ENCODE data around the gene CCDC88C. TPM values are rescaled to one million over a fixed set of nuclear protein-coding genes. Genes with fewer than 3 reads are reported as not detected.

Gene CCDC88C
- total RNA-seq, 2 experiments from 2014 or later: 60.7 to 66.0 TPM

DNA sequence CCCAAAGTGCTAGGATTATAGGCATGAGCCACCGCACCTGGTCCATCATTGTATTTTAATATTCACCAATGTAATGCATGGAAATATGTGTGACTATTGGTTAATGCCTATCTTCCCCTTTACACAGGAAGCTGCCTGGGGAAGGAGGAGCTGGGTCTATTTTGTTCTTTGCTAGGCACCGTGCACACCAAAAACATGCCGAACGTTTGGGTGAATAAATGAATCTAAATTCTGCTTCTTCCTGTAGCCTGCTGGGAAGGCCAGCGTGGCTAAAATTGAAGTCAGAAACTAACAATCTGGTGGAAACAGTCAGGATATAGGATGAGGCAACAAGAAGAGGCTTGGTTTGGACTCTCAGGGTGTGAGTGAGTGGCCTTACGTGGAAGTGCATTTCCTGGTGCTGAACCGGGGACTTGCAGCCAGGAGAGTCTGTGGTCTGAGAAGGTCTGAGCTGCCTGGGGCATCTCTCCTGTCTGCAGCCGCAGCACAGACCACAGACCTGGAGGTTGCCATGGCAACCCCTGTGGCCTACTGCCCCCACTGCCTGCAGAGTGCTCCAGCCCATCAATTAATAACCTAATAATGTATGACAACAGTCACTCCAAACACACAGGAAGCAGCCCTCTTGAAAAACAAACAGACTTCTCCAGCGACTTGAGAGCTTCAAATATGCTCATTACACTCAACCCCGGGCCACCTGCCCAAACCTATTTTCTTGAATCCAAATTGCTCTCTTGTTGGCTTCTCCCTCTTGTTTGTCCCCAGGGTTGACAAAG, 167.6 kb downstream of the CCDC88C start:
- POLR2A ChIA-PET: interaction anchor here (0.6 to 2.6 kb wide), 5 partner anchors 9 to 141 kb away, joined by 3 to 15 read pairs (median 5); no protein-coding TSS in a partner anchor

GRCh38 chr14:91246051-91246852, 171.4 kb downstream of the CCDC88C start:
- CTCF ChIA-PET: interaction anchor here (1.0 to 9.8 kb wide), 2 partner anchors 10 to 18 kb away, joined by 3 to 91 read pairs; no protein-coding TSS in a partner anchor
- POLR2A ChIA-PET: interaction anchor here (0.6 to 6.9 kb wide), 4 partner anchors 13 to 242 kb away, joined by 3 to 109 read pairs (median 4); no protein-coding TSS in a partner anchor

More for the DNA sequence above, 167.6 kb downstream of the CCDC88C start:
- CTCF ChIA-PET: interaction anchor here (0.8 to 9.8 kb wide), 6 partner anchors 8 to 347 kb away, joined by 3 to 91 read pairs (median 4); no protein-coding TSS in a partner anchor

- ChIA-PET CTCF (interaction anchor here (1.1 to 9.8 kb wide), 2 partner anchors 18 to 68 kb away, joined by 3 to 91 read pairs; no protein-coding TSS in a partner anchor), POLR2A (interaction anchor here (0.7 to 6.9 kb wide), 3 partner anchors 7 to 23 kb away, joined by 4 to 109 read pairs (median 23); no protein-coding TSS in a partner anchor)
Observed at GRCh38 chr14:91245616-91246015, 172.0 kb downstream of the CCDC88C start.

DNA sequence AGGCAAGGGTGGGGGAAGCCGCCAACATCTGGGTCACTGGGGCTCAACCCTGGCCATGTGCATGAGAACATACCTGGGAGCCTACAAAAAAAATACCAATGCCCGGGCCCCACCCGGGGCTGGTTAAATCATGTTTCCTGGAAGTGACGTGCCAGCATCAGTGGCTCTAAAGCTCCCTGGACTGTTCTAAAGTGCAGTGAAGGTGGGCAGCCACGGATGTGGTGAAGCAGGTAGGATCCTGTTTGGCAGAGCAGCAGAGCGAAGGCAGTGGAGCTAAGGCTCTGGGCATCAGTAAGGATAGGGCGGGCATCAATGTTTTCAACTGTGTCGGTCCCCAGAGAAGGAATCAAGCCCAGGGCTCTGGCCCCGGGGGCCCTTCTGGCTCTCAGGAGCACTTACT, 172.6 kb downstream of the CCDC88C start:
- ChIA-PET CTCF (interaction anchor here (1.1 to 9.8 kb wide), 3 partner anchors 11 to 67 kb away, joined by 3 to 91 read pairs (median 3); no protein-coding TSS in a partner anchor), POLR2A (interaction anchor here (2.3 to 6.9 kb wide), 3 partner anchors 8 to 19 kb away, joined by 14 to 109 read pairs (median 23); no protein-coding TSS in a partner anchor)

DNA sequence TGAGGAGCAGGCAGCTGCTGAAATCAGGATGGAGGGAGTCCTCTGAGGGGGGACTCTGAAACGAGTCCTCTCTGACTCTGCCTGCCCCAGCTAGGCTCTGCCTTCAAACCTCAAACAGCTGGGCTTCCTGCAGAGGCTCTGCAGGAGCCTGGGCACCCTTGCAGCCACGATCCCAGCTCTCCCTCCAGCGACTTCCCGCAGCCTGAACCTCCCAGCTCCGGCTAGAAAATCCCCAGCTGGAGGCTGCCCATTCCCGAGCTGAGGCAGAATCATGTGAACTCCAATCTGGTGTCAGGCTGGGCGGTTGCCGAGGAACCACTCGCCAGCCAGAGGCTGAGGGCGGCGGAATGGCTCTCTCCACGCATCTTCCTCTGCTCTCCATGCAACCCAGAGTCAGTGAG, 173.1 kb downstream of the CCDC88C start, which contains the start of gene GPR68:
TSS of gene GPR68 (minus strand) at position 204 of the 401 bp plus-strand sequence. CDS start 9,654 bp downstream, outside the sequence.
- POLR2A ChIA-PET: interaction anchor here (0.6 to 6.9 kb wide), 5 partner anchors 8 to 332 kb away, joined by 3 to 109 read pairs (median 17); no protein-coding TSS in a partner anchor
- CTCF ChIA-PET: interaction anchor here (0.7 to 9.8 kb wide), 5 partner anchors 8 to 67 kb away, joined by 3 to 91 read pairs (median 3); no protein-coding TSS in a partner anchor

DNA sequence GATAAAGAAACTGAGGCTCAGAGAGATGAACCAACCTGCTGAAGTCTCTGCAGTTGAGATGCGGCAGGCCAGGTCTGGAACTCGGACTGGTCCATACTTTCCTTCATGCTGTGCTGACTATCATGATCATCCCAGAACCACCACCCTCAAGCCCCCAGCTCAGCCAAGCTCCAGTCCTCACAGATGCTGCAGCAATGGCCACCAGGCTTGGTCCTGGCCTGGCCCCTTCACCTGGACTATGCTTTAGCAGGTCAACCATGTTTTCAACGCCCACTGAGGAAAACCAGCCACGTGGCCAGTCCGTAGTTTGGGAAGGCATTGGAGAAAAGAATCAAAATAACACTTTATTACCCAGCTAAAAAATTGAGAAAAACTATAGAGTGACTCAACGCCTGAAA, 174.5 kb downstream of the CCDC88C start:
- CTCF ChIA-PET: interaction anchor here (0.7 to 9.8 kb wide), 5 partner anchors 9 to 70 kb away, joined by 3 to 91 read pairs (median 6); no protein-coding TSS in a partner anchor
- POLR2A ChIA-PET: interaction anchor here (1.0 to 6.9 kb wide), 4 partner anchors 10 to 21 kb away, joined by 3 to 109 read pairs (median 18); no protein-coding TSS in a partner anchor

GRCh38 chr14:91242635-91243034, 175.0 kb downstream of the CCDC88C start:
- CTCF ChIA-PET: interaction anchor here (0.7 to 9.8 kb wide), 6 partner anchors 10 to 70 kb away, joined by 3 to 91 read pairs (median 7); no protein-coding TSS in a partner anchor
- POLR2A ChIA-PET: interaction anchor here (1.9 to 6.9 kb wide), 4 partner anchors 8 to 22 kb away, joined by 5 to 109 read pairs (median 18); no protein-coding TSS in a partner anchor

DNA sequence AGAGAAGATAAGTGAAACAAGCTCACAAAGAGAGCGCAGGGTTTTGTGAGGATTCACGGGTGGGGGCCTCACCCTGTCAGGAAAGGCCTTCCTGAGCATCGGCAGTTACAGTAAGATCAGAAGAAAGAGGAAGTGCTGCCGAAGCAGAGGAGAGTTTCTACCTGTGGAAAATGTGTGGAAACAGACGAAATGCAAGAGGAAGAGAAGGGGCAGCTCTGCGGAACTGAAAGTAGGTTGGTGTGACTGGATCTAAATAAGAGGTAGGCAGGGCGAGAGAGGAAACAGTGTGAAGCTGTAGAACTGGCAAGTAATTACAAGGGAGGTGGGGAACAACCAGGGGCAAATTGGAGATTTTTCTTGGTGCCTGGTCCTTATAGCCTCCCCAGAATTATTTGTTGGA, 175.8 kb downstream of the CCDC88C start:
- POLR2A ChIA-PET: interaction anchor here (0.6 to 6.9 kb wide), 5 partner anchors 8 to 183 kb away, joined by 3 to 109 read pairs (median 5); no protein-coding TSS in a partner anchor

GRCh38 chr14:91238661-91239060, 179.0 kb downstream of the CCDC88C start:
- ChIA-PET CTCF (no interaction called here), POLR2A (interaction anchor here (1.1 kb wide), 1 partner anchor 45 kb away, joined by 3 read pairs; no protein-coding TSS in a partner anchor)

More for the DNA sequence above, 175.8 kb downstream of the CCDC88C start:
- CTCF ChIA-PET: interaction anchor here (1.0 to 9.8 kb wide), 4 partner anchors 8 to 14 kb away, joined by 3 to 91 read pairs (median 6); no protein-coding TSS in a partner anchor

- POLR2A ChIA-PET: no interaction called here
Observed at GRCh38 chr14:91238085-91238484, 179.5 kb downstream of the CCDC88C start.

DNA sequence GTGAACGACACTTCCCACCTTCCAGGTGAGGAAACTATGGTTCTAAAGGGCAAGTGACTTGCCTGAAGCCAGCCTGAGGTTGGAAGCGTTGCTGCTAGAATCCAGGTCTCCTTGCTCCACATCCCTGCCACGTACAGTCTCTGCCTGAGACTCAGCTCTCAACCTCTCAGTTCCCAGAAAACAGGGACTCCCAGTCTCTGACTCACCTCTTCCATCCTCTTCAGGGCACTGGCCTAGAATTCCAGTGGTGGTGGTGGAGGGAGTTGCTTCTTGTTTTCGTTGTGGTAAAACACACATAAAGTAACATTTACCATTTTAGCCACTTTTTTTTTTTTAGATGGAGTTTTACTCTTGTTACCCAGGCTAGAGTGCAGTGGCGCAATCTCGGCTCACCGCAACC, 180.4 kb downstream of the CCDC88C start:
- CTCF ChIA-PET: no interaction called here
- POLR2A ChIA-PET: no interaction called here

More at GRCh38 chr14:91238085-91238484, 179.5 kb downstream of the CCDC88C start:
- CTCF ChIA-PET: no interaction called here

GRCh38 chr14:91235841-91236240, 181.8 kb downstream of the CCDC88C start:
- POLR2A ChIA-PET: interaction anchor here (0.6 kb wide), 1 partner anchor 235 kb away, joined by 3 read pairs; no protein-coding TSS in a partner anchor
- CTCF ChIA-PET: no interaction called here

- CTCF ChIA-PET: interaction anchor here (1.1 kb wide), 1 partner anchor 18 kb away, joined by 3 read pairs; no protein-coding TSS in a partner anchor
Observed at GRCh38 chr14:91234791-91235114, 182.9 kb downstream of the CCDC88C start.

DNA sequence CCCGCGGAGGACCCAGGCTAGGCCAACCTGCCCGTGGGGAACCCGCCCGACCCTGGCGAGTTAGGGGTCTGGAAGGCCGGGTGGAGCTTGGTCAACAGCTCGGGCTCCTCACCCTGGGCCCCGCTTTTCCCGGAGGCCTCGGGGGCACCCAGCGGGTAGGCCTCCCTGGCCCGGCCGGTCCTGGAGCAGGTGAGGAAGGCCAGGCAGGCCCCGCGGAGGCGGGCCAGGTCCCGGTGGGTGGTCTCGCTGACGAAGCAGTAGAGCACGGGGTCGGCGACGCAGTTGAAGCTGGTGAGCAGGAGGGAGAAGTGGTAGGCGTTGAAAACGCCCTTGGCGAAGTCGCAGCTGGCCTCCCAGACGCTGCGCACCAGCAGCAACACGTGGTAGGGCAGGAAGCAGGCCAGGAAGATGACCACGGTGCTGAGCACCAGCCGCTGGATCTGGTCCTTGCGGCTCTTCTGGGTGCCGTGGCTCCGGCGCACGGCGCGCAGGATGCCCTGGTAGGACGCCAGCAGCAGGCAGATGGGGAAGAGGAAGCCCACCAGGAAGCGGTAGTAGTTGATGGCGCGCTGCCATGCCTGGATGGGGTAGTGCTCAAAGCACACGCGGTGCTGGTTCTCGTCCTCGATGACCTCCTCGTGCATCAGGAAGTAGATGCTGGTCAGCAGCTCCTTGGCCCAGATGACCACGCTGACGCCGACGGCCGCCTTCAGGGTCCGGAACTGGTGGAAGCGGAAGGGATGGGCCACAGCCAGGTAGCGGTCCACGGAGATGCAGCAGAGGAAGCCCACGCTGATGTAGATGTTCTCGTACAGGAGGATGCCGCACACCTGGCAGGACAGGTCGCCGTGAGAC, 183.5 kb downstream of the CCDC88C start:
- ChIA-PET CTCF (interaction anchor here (1.1 kb wide), 1 partner anchor 19 kb away, joined by 3 read pairs; no protein-coding TSS in a partner anchor), POLR2A (no interaction called here)

More at GRCh38 chr14:91234791-91235114, 182.9 kb downstream of the CCDC88C start:
- POLR2A ChIA-PET: no interaction called here

GRCh38 chr14:91232603-91233002, 185.0 kb downstream of the CCDC88C start:
- ChIA-PET POLR2A (no interaction called here), CTCF (interaction anchor here (0.7 to 2.0 kb wide), 2 partner anchors 9 to 35 kb away, joined by 4 to 8 read pairs; no protein-coding TSS in a partner anchor)

DNA sequence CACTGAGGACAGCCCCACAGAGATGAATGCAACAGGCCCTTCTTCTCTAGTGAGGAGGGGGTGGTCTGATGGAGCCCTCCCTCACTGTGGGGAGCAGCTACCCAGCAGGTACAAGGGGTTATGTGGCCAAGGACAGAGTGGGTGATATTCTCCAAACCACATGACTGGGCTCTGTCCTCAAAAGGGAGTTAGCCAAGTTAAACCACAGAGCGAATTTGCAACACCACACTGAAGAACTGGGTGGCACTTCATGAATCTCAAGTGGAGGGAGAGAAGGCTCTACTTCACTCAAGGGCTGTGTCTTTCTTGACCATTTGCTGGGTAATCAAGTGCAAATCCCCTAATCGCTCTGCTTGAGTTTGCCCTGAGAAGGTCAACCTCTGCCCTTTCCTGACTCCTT, 185.6 kb downstream of the CCDC88C start:
- ChIA-PET CTCF (interaction anchor here (2.0 kb wide), 1 partner anchor 10 kb away, joined by 8 read pairs; no protein-coding TSS in a partner anchor), POLR2A (no interaction called here)

DNA sequence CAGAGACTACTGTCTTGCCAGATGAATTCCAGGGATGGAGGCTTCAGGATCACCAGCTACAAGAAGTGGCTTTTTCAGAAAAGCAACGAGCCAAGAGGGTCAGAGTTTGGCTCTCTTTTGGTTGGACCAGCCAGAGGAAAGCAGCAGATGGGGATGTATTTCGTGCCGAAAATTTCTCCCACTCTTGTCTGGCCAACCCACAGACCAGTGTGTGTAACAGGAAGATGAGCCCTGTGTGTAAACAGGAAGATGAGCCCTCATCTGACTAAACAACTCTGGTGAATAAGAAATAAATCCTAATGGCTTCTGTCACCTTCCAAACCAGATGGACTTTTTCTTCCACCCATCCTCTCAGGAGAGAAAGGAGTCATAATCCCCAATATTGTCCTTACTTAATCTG, 186.2 kb downstream of the CCDC88C start:
- CTCF ChIA-PET: interaction anchor here (2.0 kb wide), 1 partner anchor 10 kb away, joined by 8 read pairs; no protein-coding TSS in a partner anchor
- POLR2A ChIA-PET: no interaction called here
